ENCODE results near the gene KCNMB2.

The KCNMB2 gene

GRCh38 chr3:178624276-178624675, 88.0 kb downstream of the KCNMB2 start:
- H3K4me3 ChIP-seq (ENCODE audit: low read depth, low read length) = no peak overlapping the region
- no peak for TF ChIP-seq CTCF (IDR thresholded peaks at IDR 0.05; ENCODE audit: borderline replicate concordance, insufficient read depth, low read depth, low read length)

GRCh38 chr3:178625053-178625600, 88.9 kb downstream of the KCNMB2 start:
- no peak for TF ChIP-seq CTCF (IDR thresholded peaks at IDR 0.05; ENCODE audit: borderline replicate concordance, insufficient read depth, low read depth, low read length)

GRCh38 chr3:178628037-178628436, 91.8 kb downstream of the KCNMB2 start:
- no peak for TF ChIP-seq CTCF (IDR thresholded peaks at IDR 0.05; ENCODE audit: borderline replicate concordance, insufficient read depth, low read depth, low read length)
- no peak overlapping the region for H3K4me3 ChIP-seq (ENCODE audit: low read depth, low read length)

More at GRCh38 chr3:178625053-178625600, 88.9 kb downstream of the KCNMB2 start:
- H3K4me3 ChIP-seq (ENCODE audit: low read depth, low read length) = no peak overlapping the region

GRCh38 chr3:178629430-178630178, 93.4 kb downstream of the KCNMB2 start:
- no peak overlapping the region for H3K4me3 ChIP-seq (ENCODE audit: low read depth, low read length)
- TF ChIP-seq CTCF (IDR thresholded peaks at IDR 0.05; ENCODE audit: borderline replicate concordance, insufficient read depth, low read depth, low read length) = no peak

- no peak for TF ChIP-seq CTCF (IDR thresholded peaks at IDR 0.05; ENCODE audit: borderline replicate concordance, insufficient read depth, low read depth, low read length)
Observed at GRCh38 chr3:178631950-178632349, 95.7 kb downstream of the KCNMB2 start.

GRCh38 chr3:178634975-178635374, 98.7 kb downstream of the KCNMB2 start:
- no peak for TF ChIP-seq CTCF (IDR thresholded peaks at IDR 0.05; ENCODE audit: borderline replicate concordance, insufficient read depth, low read depth, low read length)
- H3K4me3 ChIP-seq (ENCODE audit: low read depth, low read length) = no peak overlapping the region

More at GRCh38 chr3:178631950-178632349, 95.7 kb downstream of the KCNMB2 start:
- H3K4me3 ChIP-seq (ENCODE audit: low read depth, low read length) = no peak overlapping the region

- no peak overlapping the region for H3K4me3 ChIP-seq (ENCODE audit: low read depth, low read length)
- no peak for TF ChIP-seq CTCF (IDR thresholded peaks at IDR 0.05; ENCODE audit: borderline replicate concordance, insufficient read depth, low read depth, low read length)
Observed at GRCh38 chr3:178637802-178638201, 101.6 kb downstream of the KCNMB2 start.
